Prostate gland (tissue), 2 donors: ENCODE results near the gene NLN.

Experiments
- CTCF ChIP-seq, 4 experiments: fragments of 200-600 bp in 2 of 4; fragments of 450-650 bp in 2 of 4; sonication (generic) in 2 of 4; IDR thresholded peaks; 1 replicate in 3 of 4; 2 replicates in 1 of 4; pipeline ENCODE4 v1.5.1; 2016 to 2019; ENCODE audit warnings: antibody characterized with exemption in 4 of 4, mild to moderate bottlenecking in 2 of 4, moderate library complexity in 2 of 4
- POLR2A ChIP-seq: fragments of 450-650 bp; IDR thresholded peaks from one replicate; pipeline ENCODE4 v1.6.1; 2016; ENCODE audit warnings: antibody characterized with exemption, mild to moderate bottlenecking

GRCh38 chr5:65776441-65777141, 54.6 kb downstream of the NLN start:
- TF ChIP-seq CTCF (IDR thresholded peaks at IDR 0.05) = no peak
- TF ChIP-seq POLR2A = no peak
